Mucosa of descending colon (tissue), 3 donors: ENCODE measurements around the gene CAPG. TPM values are rescaled to one million over a fixed set of nuclear protein-coding genes. Genes with fewer than 3 reads are reported as not detected.

Source experiments
- ATAC-seq: fragments of 200-7000 bp; cut with Tn5 transposase; one replicate; pipeline ENCODE4 v1.9.1; 2020; ENCODE audit warnings: mild to moderate bottlenecking, moderate library complexity
- DNase-seq, 3 donors: peaks; one replicate each; pipeline ENCODE4 v3.0.0-alpha.2; 2020
- H3K36me3 ChIP-seq: fragments of 200-600 bp; one replicate; pipeline ENCODE4 v1.8.0; 2021; ENCODE audit warnings: low read depth, mild to moderate bottlenecking
- H3K4me1 ChIP-seq: fragments of 200-600 bp; one replicate; pipeline ENCODE4 v1.8.0; 2021; ENCODE audit warnings: low read depth, mild to moderate bottlenecking
- H3K4me3 ChIP-seq: fragments of 200-600 bp; one replicate; pipeline ENCODE4 v1.8.0; 2021; ENCODE audit warnings: mild to moderate bottlenecking
- H3K9me3 ChIP-seq: fragments of 200-600 bp; one replicate; pipeline ENCODE4 v1.8.0; 2021; ENCODE audit warnings: mild to moderate bottlenecking
- intact Hi-C, 2 donors: fragments of 100-400 bp; cut with DNase I in 1 of 2; cut with micrococcal nuclease in 1 of 2; formaldehyde crosslinking; loops; one replicate each; pipeline versions ENCODE4 v1.11.0 to v1.11.1; 2022; cut with DNase I, micrococcal nuclease
- total RNA-seq, 3 donors: library from RNA; stranded (reverse); fragmentation: NEBNext Ultra II Directional in 2 of 3; extraction: Animal tissue kit (Norgen Biotek cat#: 25700) in 2 of 3; gene quantifications; one replicate each; pipeline versions ENCODE4 v1.2.1 to v1.2.4, GENCODE V29; 2021 to 2023
- TF ChIP-seq, protein P1 (sequence below): fragments of 200-600 bp; IDR thresholded peaks from one replicate; pipeline ENCODE4 v1.8.0; 2022; ENCODE audit warnings: antibody characterized with exemption, mild to moderate bottlenecking
- donor health status: DM: no; HTN: no; CAD: no; lungs with moderate emphysema.
- donor health status: DM: no; HTN: no; CAD: no.
- donor health status: DM: no; HTN: yes; CAD: no.

The CAPG gene
- total RNA-seq, 3 donors from 2014 or later = 46.3 to 103 (median 71.2) TPM

DNA sequence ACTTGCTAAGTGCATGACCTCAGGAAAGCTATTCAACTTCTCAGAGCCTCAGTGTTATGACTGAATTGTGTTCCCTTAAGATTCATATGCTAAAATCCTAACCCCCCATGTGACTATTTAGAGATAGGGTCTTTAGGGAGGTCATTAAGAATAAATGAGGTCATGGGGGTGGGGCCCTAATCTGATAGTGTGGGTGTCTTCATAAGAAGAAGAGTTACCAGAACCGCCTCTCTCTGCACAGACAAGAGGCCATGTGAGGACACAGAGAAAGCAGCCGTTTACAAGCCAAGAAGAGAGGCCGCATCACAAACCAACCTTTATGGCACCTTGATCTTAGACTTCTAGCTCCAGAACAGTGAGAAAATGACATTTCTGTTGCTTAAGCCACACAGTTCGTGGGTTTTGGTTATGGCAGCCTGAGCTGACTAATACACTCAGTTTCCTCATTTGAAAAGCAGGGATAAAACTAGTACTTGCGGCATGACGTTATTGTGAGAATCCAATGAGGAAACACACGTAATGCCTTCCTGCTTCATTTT is 18.2 kb upstream of the CAPG start:
- intact Hi-C loops = no loop called here
- DNase-seq = no peak
- Histone ChIP-seq H3K36me3 (no peaks in the 10 kb centered on the region), H3K4me1 (peaks cover 4% of the 10 kb centered on the region), H3K9me3 (no peaks in the 10 kb centered on the region), H3K4me3 (no peak overlapping the region)
- ATAC-seq = peak; percentile 7
- TF ChIP-seq, protein P1, sequence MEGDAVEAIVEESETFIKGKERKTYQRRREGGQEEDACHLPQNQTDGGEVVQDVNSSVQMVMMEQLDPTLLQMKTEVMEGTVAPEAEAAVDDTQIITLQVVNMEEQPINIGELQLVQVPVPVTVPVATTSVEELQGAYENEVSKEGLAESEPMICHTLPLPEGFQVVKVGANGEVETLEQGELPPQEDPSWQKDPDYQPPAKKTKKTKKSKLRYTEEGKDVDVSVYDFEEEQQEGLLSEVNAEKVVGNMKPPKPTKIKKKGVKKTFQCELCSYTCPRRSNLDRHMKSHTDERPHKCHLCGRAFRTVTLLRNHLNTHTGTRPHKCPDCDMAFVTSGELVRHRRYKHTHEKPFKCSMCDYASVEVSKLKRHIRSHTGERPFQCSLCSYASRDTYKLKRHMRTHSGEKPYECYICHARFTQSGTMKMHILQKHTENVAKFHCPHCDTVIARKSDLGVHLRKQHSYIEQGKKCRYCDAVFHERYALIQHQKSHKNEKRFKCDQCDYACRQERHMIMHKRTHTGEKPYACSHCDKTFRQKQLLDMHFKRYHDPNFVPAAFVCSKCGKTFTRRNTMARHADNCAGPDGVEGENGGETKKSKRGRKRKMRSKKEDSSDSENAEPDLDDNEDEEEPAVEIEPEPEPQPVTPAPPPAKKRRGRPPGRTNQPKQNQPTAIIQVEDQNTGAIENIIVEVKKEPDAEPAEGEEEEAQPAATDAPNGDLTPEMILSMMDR = no peak

DNA sequence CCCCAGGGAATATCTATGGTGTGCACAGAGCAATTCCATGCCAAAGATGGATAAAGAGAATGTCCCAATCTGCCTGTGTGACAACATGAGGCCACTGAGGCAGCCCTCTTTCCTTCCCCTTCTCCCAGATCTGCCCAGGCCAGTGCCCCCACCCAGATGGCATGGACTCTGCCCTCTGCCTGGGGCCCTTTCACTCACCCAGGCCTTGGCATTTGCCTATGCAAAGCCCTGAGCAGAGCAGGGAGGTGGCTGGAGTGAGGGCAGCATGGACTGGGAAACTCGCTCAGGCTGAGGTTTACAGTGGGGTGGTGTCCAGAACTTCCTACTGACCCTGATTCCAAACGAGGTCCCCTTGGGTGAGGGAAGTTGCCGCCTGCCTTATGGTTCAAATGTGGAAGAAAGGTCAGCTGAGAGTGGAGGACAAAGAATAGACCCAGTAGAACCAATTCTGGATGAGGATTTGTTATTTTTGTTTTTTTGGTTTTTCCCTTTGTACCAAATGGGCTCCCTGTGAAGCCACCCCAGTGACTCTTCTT is 17.2 kb upstream of the CAPG start:
- Histone ChIP-seq H3K4me3 (no peak overlapping the region), H3K9me3 (no peaks in the 10 kb centered on the region), H3K36me3 (no peaks in the 10 kb centered on the region), H3K4me1 (peaks cover 4% of the 10 kb centered on the region)
- no peak for DNase-seq
- intact Hi-C loops = no loop called here
- peak; percentile 79 for ATAC-seq
- TF ChIP-seq, protein P1 = no peak

DNA sequence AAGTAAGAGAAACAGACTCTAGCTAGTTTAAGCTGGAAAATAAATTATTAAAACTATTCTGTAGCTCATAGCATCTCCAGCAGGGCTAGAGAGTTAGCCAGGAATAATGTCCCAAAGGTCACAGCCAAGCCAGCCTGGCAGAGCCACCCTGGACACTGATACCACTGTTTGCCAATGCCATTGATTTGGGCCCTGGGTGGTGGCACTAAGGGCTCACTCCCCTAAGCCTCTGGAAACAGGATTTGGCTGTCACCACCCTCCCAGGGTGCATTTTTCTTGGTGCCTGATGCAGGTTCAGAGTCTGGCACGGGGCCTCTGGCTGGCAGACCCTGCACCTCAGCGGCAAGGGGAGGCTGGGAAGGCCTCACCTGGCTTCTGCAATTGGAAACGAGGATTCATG is 15.4 kb upstream of the CAPG start:
- DNase-seq = no peak
- H3K4me3 ChIP-seq = no peak overlapping the region
- no peaks in the 10 kb centered on the region for H3K9me3 ChIP-seq
- intact Hi-C loops = no loop called here
- TF ChIP-seq, protein P1 = no peak
- no peak for ATAC-seq
- no peaks in the 10 kb centered on the region for H3K36me3 ChIP-seq
- H3K4me1 ChIP-seq = peaks cover 19% of the 10 kb centered on the region

DNA sequence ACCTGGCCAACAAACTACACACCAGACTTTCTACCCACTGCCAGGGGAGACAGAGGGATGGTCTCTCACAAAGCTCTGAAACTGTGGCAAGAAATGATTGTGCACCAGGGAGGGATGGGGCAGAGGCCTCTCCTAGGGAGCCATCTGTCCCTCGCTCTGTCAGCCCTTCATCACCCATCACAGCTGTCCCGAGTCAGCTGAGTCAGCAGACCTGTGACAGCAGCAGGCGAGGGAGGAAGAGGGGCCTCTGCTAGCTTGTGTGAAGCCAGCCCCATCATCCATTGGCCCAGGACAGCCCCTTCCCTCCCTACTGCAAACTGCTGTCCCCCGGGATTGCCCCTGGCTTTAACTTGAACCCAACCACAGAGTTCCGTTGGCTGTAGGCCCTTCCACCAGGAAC is 13.4 kb upstream of the CAPG start:
- TF ChIP-seq, protein P1 = no peak
- H3K9me3 ChIP-seq = no peaks in the 10 kb centered on the region
- no peaks in the 10 kb centered on the region for H3K36me3 ChIP-seq
- H3K4me1 ChIP-seq = peaks cover 32% of the 10 kb centered on the region
- DNase-seq = no peak
- ATAC-seq = no peak
- intact Hi-C loops = loop anchor here in 1 of 2 donors (5.0 kb wide), 1 partner anchor 129 kb away; no protein-coding TSS in a partner anchor
- H3K4me3 ChIP-seq = no peak overlapping the region

DNA sequence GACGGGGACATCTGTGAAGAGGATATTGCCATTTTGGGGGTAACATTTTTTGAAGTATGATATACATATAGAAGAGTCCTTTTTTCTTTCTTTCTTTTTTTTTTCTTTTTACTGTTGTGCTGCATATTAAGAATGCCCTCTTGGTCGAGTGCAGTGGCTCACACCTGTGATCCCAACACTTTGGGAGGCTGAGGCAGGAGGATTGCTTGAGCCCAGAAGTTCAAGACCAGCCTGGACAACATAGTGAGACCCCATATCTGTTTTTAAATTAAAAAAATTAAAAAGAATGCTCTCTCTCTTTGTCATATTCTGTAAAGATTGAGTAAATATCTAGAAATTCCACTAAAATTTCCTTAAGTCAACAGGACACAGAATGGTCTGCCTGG is 11.9 kb upstream of the CAPG start:
- Histone ChIP-seq H3K4me1 (peaks cover 33% of the 10 kb centered on the region), H3K9me3 (no peaks in the 10 kb centered on the region), H3K4me3 (no peak overlapping the region), H3K36me3 (no peaks in the 10 kb centered on the region)
- no peak for DNase-seq
- TF ChIP-seq, protein P1 = no peak
- no peak for ATAC-seq
- intact Hi-C loops = loop anchor here in 1 of 2 donors (5.0 kb wide), 1 partner anchor 130 kb away; no protein-coding TSS in a partner anchor
